HepG2 (cell line): ENCODE results near the gene TSC22D2. TPM values are rescaled to one million over a fixed set of nuclear protein-coding genes. Genes with fewer than 3 reads are reported as not detected.

Source experiments
- ATAC-seq: fragments of 200-7000 bp; cut with Tn5 transposase; 3 replicates; pipeline ENCODE4 v1.9.1; 2020; ENCODE audit warnings: mild to moderate bottlenecking, moderate library complexity
- BruUV-seq: library from RNA; stranded (reverse); fragments of 400-500 nt; replicated peaks from 2 replicates; lab custom pipeline; 2021; lab: Mats Ljungman, UMichigan
- CTCF ChIA-PET: fragments of 300-600 bp; formaldehyde crosslinking; extraction: SDS; loops from one replicate; lab custom pipeline; 2021; ENCODE audit warnings: low total read pairs, inconsistent platforms, low intra/inter-chr PET ratio; lab: Yijun Ruan, JAX
- POLR2A ChIA-PET: fragments of 350-600 bp; sonication (Branson Sonifier 250); formaldehyde crosslinking; loops from one replicate; lab custom pipeline; 2020; ENCODE audit warnings: antibody characterized with exemption, inconsistent platforms; lab: Yijun Ruan, JAX
- DNase-seq: peaks from one replicate; pipeline ENCODE4 v3.0.0-alpha.2; 2015; ENCODE audit warnings: low spot score
- FAIRE-seq: peaks from 3 replicates; lab custom pipeline; 2011; peaks lifted over from hg19 to GRCh38; lab: Jason Lieb, UNC
- H2AFZ ChIP-seq: one replicate; pipeline ENCODE4 v1.6.1; 2011; ENCODE audit warnings: low read length, inconsistent platforms
- H3K27ac ChIP-seq: fragments of 300-600 bp; 3 replicates; pipeline ENCODE4 v1.8.0; 2011; ENCODE audit warnings: mixed run types, mild to moderate bottlenecking, mixed read lengths, low read length, inconsistent platforms; ENCODE audit not compliant: insufficient read depth; ENCODE audit errors: extremely low read length
- H3K27me3 ChIP-seq, 2 experiments: fragments of 200-600 bp in 1 of 2; 2 replicates in 1 of 2; 3 replicates in 1 of 2; pipeline versions ENCODE4 v1.6.0 to v1.8.0; 2011; ENCODE audit warnings: low read length in 2 of 2, mild to moderate bottlenecking in 2 of 2, moderate library complexity in 2 of 2, inconsistent platforms in 1 of 2; ENCODE audit not compliant: insufficient read depth in 2 of 2, control insufficient read depth in 1 of 2
- H3K36me3 ChIP-seq, 2 experiments: fragments of 200-600 bp in 1 of 2; replicated peaks in 1 of 2; 2 replicates in 1 of 2; 3 replicates in 1 of 2; pipeline versions ENCODE4 v1.5.1 to v1.8.0; 2011; ENCODE audit warnings: low read length in 2 of 2, inconsistent platforms in 1 of 2; ENCODE audit not compliant: insufficient read depth in 2 of 2, control insufficient read depth in 1 of 2
- H3K4me1 ChIP-seq: 2 replicates; pipeline ENCODE4 v1.5.1; 2012; ENCODE audit warnings: low read length, inconsistent platforms; ENCODE audit not compliant: insufficient read depth
- H3K4me2 ChIP-seq: 2 replicates; pipeline ENCODE4 v1.6.0; 2011; ENCODE audit warnings: low read depth, low read length, inconsistent platforms
- H3K4me3 ChIP-seq, 3 experiments: fragments of 200-600 bp in 1 of 3; sonication (generic), shearing (Covaris generic) in 1 of 3; replicated peaks in 1 of 3; 2 replicates each; pipeline ENCODE4 v1.5.1; 2011 to 2016; ENCODE audit warnings: low read length in 3 of 3, inconsistent platforms in 2 of 3, low read depth in 2 of 3, mild to moderate bottlenecking in 2 of 3, control low read depth in 1 of 3, mixed read lengths in 1 of 3; ENCODE audit not compliant: insufficient read depth in 1 of 3
- H3K79me2 ChIP-seq: one replicate; pipeline ENCODE4 v1.6.1; 2011; ENCODE audit warnings: low read length, inconsistent platforms; ENCODE audit not compliant: insufficient read depth
- H3K9ac ChIP-seq: 2 replicates; pipeline ENCODE4 v1.6.0; 2011; ENCODE audit warnings: mild to moderate bottlenecking, low read depth, low read length, inconsistent platforms; ENCODE audit not compliant: insufficient read depth
- H3K9me3 ChIP-seq: 2 replicates; pipeline ENCODE4 v1.5.1; 2012; ENCODE audit warnings: mild to moderate bottlenecking, low read length
- H4K20me1 ChIP-seq: 2 replicates; pipeline ENCODE4 v1.6.0; 2011; ENCODE audit warnings: inconsistent platforms, mild to moderate bottlenecking, low read length, moderate library complexity; ENCODE audit not compliant: insufficient read depth
- CHD4 ChIP-seq: fragments of 200-600 bp; sonication (generic); IDR thresholded peaks from 2 replicates; pipeline ENCODE4 v1.7.0; 2017; ENCODE audit warnings: mild to moderate bottlenecking, low read length, borderline replicate concordance
- KAT8 ChIP-seq: IDR thresholded peaks from 2 replicates; pipeline ENCODE4 v1.6.1; 2016; ENCODE audit warnings: missing genetic modification reagents, missing compliant biosample characterization
- MYNN ChIP-seq: sonication (generic); formaldehyde crosslinking; IDR thresholded peaks from 2 replicates; pipeline ENCODE4 v1.4.0; 2020; ENCODE audit warnings: mild to moderate bottlenecking, low read depth, missing genetic modification reagents
- RFXANK ChIP-seq: IDR thresholded peaks from 2 replicates; pipeline ENCODE4 v1.6.1; 2016
- SETDB1 ChIP-seq: sonication (generic); formaldehyde crosslinking; IDR thresholded peaks from 2 replicates; pipeline ENCODE4 v1.5.1; 2020; ENCODE audit warnings: missing genetic modification reagents, mild to moderate bottlenecking, borderline replicate concordance
- ZNF547 ChIP-seq: sonication (generic); formaldehyde crosslinking; IDR thresholded peaks from 2 replicates; pipeline ENCODE4 v1.5.1; 2020; ENCODE audit warnings: mild to moderate bottlenecking, missing genetic modification reagents
- ZNF552 ChIP-seq: sonication (generic); formaldehyde crosslinking; IDR thresholded peaks from 2 replicates; pipeline ENCODE4 v1.9.0; 2022; ENCODE audit warnings: missing genetic modification reagents, mild to moderate bottlenecking, borderline replicate concordance
- WGBS: methylation state at CpG from one replicate; pipeline ENCODE4 v1.1.6; 2017; ENCODE audit warnings: low lambda C conversion rate; 5-methylcytosine and 5-hydroxymethylcytosine counted together
- in situ Hi-C: cut with HindIII; loops from 2 replicates; pipeline ENCODE4 v1.10.0; 2017; ENCODE audit warnings: low pct_unique_long_range_greater_than_20kb; ENCODE audit not compliant: extremely low pct_ligation_motif_present
- intact Hi-C: fragments of 100-400 bp; cut with micrococcal nuclease; formaldehyde crosslinking; loops from one replicate; pipeline ENCODE4 v1.10.0; 2022; ENCODE audit not compliant: unreplicated experiment
- polyA plus RNA-seq, 8 experiments: library from polyadenylated mRNA; depleted of rRNA in 3 of 8; stranded (reverse) in 7 of 8; unstranded in 1 of 8; fragments of >200 nt; fragmentation: Illumina TruSeq in 4 of 8; extraction: Trizol in 4 of 8; gene quantifications; 2 replicates each; pipeline versions ENCODE4 v1.2.1 to v1.2.3, GENCODE V29; 2011 to 2016; ENCODE audit warnings: low read depth in 4 of 8, missing spikeins in 1 of 8, mixed read lengths in 1 of 8; ENCODE audit not compliant: insufficient read depth in 1 of 8
- total RNA-seq, 5 experiments: library from RNA; depleted of rRNA; stranded (reverse); fragments of >200 nt; fragmentation: Illumina TruSeq; extraction: Trizol; gene quantifications; 2 replicates each; pipeline ENCODE4 v1.2.3, GENCODE V29; 2016; ENCODE audit warnings: low read depth in 1 of 5
- TF ChIP-seq, protein P1 (sequence below): sonication (generic); formaldehyde crosslinking; IDR thresholded peaks from 2 replicates; pipeline ENCODE4 v1.5.0; 2020; ENCODE audit warnings: missing genetic modification reagents
- TF ChIP-seq, protein P2 (sequence below): sonication (generic); formaldehyde crosslinking; IDR thresholded peaks from 2 replicates; pipeline ENCODE4 v1.4.0; 2020; ENCODE audit warnings: missing genetic modification reagents
- TF ChIP-seq, protein P3 (sequence below): sonication (generic); formaldehyde crosslinking; IDR thresholded peaks from 2 replicates; pipeline ENCODE4 v1.4.0; 2020; ENCODE audit warnings: missing genetic modification reagents, low read depth, mild to moderate bottlenecking, borderline replicate concordance

TSC22D2 gene
- total and polyA plus RNA-seq, 2 of the 13 experiments (the other 11 are each of a cell fraction or from before 2014, with no cell fraction given), result 4.6 to 8.2 TPM

DNA sequence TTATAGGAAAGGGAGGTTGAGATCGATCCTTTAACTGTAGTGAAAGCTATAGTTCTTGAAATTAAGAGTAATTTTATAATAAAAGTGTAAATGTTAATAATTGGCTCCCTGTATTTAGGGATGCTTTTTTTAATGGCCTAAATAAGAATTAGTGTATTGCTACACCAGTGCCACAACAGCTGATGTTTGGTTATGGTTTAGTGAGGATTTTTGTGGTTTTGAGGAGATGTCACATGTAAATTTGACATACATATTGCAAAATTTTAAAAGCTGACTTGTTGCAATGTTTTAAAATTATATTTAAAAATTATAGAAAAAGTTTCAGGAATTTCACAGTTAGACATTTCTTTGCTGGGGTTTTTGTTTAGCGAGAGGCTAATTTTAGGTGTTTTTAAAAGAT, 3.9 kb downstream of the TSC22D2 start:
- peaks cover 67% of the 10 kb centered on the region for H4K20me1 ChIP-seq
- intact Hi-C loops (loop anchor here (5.0 to 10.0 kb wide), 4 partner anchors 35 to 477 kb away; partner anchors contain the start of genes EIF2A and SERP1), in situ Hi-C loops (no loop called here)

More for the DNA sequence above, 3.9 kb downstream of the TSC22D2 start:
- WGBS, result 18% methylated on average over 2 of the region's 2 CpGs
- peak overlapping the region; percentile 89 to 97 (median 90); a peak in 5 of 6 replicates for H3K4me3 ChIP-seq
- H3K4me1 ChIP-seq, result peaks cover 30% of the 10 kb centered on the region
- FAIRE-seq, result no peak
- no peak overlapping the region for H3K27ac ChIP-seq
- peaks cover 78% of the 10 kb centered on the region for H3K79me2 ChIP-seq
- no peak for ATAC-seq
- no peak overlapping the region for H2AFZ ChIP-seq
- no peak for DNase-seq
- H3K9ac ChIP-seq, result peak overlapping the region; percentile 90; the same call in 1 of the 2 replicates
- no TSS peak for BruUV-seq
- H3K36me3 ChIP-seq, result 0 out of 5 replicates have a peak, but pooled peaks cover 1 to 12% of the 10 kb centered on the region in 2 experiments
- no peaks in the 10 kb centered on the region for H3K9me3 ChIP-seq
- ChIA-PET POLR2A (no interaction called here), CTCF (no interaction called here)
- H3K27me3 ChIP-seq, result no peaks in the 10 kb centered on the region; a peak in 1 of 5 replicates
- H3K4me2 ChIP-seq, result peak overlapping the region; percentile 89
- TF ChIP-seq RFXANK (CRISPR knock-in tag), result no peak
- TF ChIP-seq, protein P1, sequence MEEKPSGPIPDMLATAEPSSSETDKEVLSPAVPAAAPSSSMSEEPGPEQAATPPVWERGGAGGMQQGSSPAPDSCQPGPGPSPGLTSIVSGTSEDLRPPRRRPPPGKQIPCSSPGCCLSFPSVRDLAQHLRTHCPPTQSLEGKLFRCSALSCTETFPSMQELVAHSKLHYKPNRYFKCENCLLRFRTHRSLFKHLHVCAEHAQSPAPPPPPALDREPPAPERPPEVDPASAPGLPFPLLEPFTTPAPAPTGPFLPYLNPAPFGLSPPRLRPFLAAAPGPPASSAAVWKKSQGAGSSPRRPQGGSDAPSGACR (CRISPR knock-in tag), result no peak
- TF ChIP-seq, protein P2, sequence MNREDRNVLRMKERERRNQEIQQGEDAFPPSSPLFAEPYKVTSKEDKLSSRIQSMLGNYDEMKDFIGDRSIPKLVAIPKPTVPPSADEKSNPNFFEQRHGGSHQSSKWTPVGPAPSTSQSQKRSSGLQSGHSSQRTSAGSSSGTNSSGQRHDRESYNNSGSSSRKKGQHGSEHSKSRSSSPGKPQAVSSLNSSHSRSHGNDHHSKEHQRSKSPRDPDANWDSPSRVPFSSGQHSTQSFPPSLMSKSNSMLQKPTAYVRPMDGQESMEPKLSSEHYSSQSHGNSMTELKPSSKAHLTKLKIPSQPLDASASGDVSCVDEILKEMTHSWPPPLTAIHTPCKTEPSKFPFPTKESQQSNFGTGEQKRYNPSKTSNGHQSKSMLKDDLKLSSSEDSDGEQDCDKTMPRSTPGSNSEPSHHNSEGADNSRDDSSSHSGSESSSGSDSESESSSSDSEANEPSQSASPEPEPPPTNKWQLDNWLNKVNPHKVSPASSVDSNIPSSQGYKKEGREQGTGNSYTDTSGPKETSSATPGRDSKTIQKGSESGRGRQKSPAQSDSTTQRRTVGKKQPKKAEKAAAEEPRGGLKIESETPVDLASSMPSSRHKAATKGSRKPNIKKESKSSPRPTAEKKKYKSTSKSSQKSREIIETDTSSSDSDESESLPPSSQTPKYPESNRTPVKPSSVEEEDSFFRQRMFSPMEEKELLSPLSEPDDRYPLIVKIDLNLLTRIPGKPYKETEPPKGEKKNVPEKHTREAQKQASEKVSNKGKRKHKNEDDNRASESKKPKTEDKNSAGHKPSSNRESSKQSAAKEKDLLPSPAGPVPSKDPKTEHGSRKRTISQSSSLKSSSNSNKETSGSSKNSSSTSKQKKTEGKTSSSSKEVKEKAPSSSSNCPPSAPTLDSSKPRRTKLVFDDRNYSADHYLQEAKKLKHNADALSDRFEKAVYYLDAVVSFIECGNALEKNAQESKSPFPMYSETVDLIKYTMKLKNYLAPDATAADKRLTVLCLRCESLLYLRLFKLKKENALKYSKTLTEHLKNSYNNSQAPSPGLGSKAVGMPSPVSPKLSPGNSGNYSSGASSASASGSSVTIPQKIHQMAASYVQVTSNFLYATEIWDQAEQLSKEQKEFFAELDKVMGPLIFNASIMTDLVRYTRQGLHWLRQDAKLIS (CRISPR knock-in tag), result no peak
- TF ChIP-seq MYNN (CRISPR knock-in tag), result no peak
- TF ChIP-seq, protein P3, sequence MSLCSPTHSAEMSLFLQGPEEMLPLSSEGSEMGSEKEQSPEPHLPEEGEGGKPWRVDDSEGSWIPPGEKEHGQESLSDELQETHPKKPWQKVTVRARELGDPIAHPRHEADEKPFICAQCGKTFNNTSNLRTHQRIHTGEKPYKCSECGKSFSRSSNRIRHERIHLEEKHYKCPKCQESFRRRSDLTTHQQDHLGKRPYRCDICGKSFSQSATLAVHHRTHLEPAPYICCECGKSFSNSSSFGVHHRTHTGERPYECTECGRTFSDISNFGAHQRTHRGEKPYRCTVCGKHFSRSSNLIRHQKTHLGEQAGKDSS, result no peak
- no peak for TF ChIP-seq ZNF547
- TF ChIP-seq KAT8 (CRISPR knock-in tag), result no peak
- TF ChIP-seq CHD4, result no peak
- no peak for TF ChIP-seq ZNF552
- no peak for TF ChIP-seq SETDB1 (CRISPR knock-in tag)
